GM12878 (cell line): ENCODE data around the gene MICB. TPM values are rescaled to one million over a fixed set of nuclear protein-coding genes. Genes with fewer than 3 reads are reported as not detected.

Experiments used
- ATAC-seq: fragments of 200-7000 bp; cut with Tn5 transposase; 3 replicates; pipeline ENCODE4 v1.9.1; 2020; ENCODE audit warnings: mild to moderate bottlenecking, moderate library complexity
- BruUV-seq: library from RNA; stranded (reverse); fragments of 400-500 nt; replicated peaks from 2 replicates; lab custom pipeline; 2021; lab: Mats Ljungman, UMichigan
- CTCF ChIA-PET: fragments of 300-600 bp; sonication (Branson Sonifier 250); formaldehyde crosslinking; extraction: SDS; loops from one replicate; lab custom pipeline; 2021; ENCODE audit warnings: inconsistent platforms; lab: Yijun Ruan, JAX
- POLR2A ChIA-PET: fragments of 350-600 bp; formaldehyde crosslinking; extraction: SDS; loops from one replicate; lab custom pipeline; 2021; ENCODE audit warnings: inconsistent platforms; lab: Charles Lee
- RAD21 ChIA-PET: fragments of 300-600 bp; sonication (Branson Sonifier 250); formaldehyde crosslinking; loops from one replicate; lab custom pipeline; 2023; ENCODE audit warnings: antibody characterized with exemption; ENCODE audit not compliant: unreplicated experiment; lab: Charles Lee
- SMC1A ChIA-PET: fragments of 300-600 bp; sonication (Branson Sonifier 250); formaldehyde crosslinking; loops from one replicate; lab custom pipeline; 2023; ENCODE audit not compliant: unreplicated experiment, uncharacterized antibody; lab: Charles Lee
- DNase-seq: peaks from one replicate; pipeline ENCODE4 v3.0.0-alpha.2; 2011; ENCODE audit warnings: low read depth, low spot score
- FAIRE-seq: peaks from 3 replicates; lab custom pipeline; 2011; peaks lifted over from hg19 to GRCh38; lab: Jason Lieb, UNC
- H2AFZ ChIP-seq: 2 replicates; pipeline ENCODE4 v1.6.0; 2011; ENCODE audit warnings: low read depth, low read length, control low read depth; ENCODE audit not compliant: control insufficient read depth
- H3K27ac ChIP-seq: 2 replicates; pipeline ENCODE4 v1.5.1; 2011; ENCODE audit warnings: control low read depth; ENCODE audit not compliant: control insufficient read depth, insufficient read depth
- H3K27me3 ChIP-seq, 2 experiments: replicated peaks in 1 of 2; 2 replicates each; pipeline versions ENCODE4 v1.6.0 to v1.6.1; 2011; ENCODE audit warnings: low read length in 1 of 2; ENCODE audit not compliant: control insufficient read depth in 2 of 2, insufficient read depth in 2 of 2
- H3K36me3 ChIP-seq, 2 experiments: 2 replicates each; pipeline ENCODE4 v1.5.1; 2011; ENCODE audit warnings: low read length in 1 of 2; ENCODE audit not compliant: control insufficient read depth in 2 of 2, insufficient read depth in 2 of 2
- H3K4me1 ChIP-seq: 2 replicates; pipeline ENCODE4 v1.6.1; 2011; ENCODE audit warnings: mild to moderate bottlenecking, low read length, moderate library complexity, mixed read lengths; ENCODE audit not compliant: control insufficient read depth, insufficient read depth
- H3K4me2 ChIP-seq: 2 replicates; pipeline ENCODE4 v1.6.0; 2011; ENCODE audit warnings: control low read depth; ENCODE audit not compliant: control insufficient read depth, insufficient read depth
- H3K4me3 ChIP-seq: fragments of 200-600 bp; sonication (generic); 2 replicates; pipeline ENCODE4 v1.5.1; 2016
- H3K79me2 ChIP-seq: 2 replicates; pipeline ENCODE4 v1.6.0; 2011; ENCODE audit warnings: low read length; ENCODE audit not compliant: control insufficient read depth, insufficient read depth
- H3K9ac ChIP-seq: 2 replicates; pipeline ENCODE4 v1.8.0; 2011; ENCODE audit warnings: low read length, control low read depth, mixed read lengths; ENCODE audit not compliant: control insufficient read depth, insufficient read depth
- H3K9me3 ChIP-seq: replicated peaks from 3 replicates; pipeline ENCODE4 v1.5.1; 2011; ENCODE audit warnings: mild to moderate bottlenecking, low read length; ENCODE audit not compliant: control insufficient read depth, insufficient read depth
- H4K20me1 ChIP-seq: 2 replicates; pipeline ENCODE4 v1.6.0; 2011; ENCODE audit not compliant: control insufficient read depth, insufficient read depth
- ASH2L ChIP-seq: fragments of 300-600, 200-600 bp; sonication (generic); IDR thresholded peaks from 2 replicates; pipeline ENCODE4 v1.6.1; 2017; ENCODE audit warnings: low read depth, mild to moderate bottlenecking, borderline replicate concordance
- ATF7 ChIP-seq: fragments of 450-650 bp; IDR thresholded peaks from 2 replicates; pipeline ENCODE4 v1.6.1; 2016; ENCODE audit warnings: low read depth, mild to moderate bottlenecking
- EP300 ChIP-seq, 2 experiments: fragments of 150-350 bp in 1 of 2; IDR thresholded peaks; 2 replicates each; pipeline ENCODE4 v1.6.1; 2011 to 2012; ENCODE audit warnings: low read depth in 2 of 2, low read length in 2 of 2, borderline replicate concordance in 1 of 2, improper control_type of control experiment in 1 of 2, inconsistent platforms in 1 of 2; ENCODE audit not compliant: control insufficient read depth in 1 of 2
- EZH2 ChIP-seq: IDR thresholded peaks from 2 replicates; pipeline ENCODE4 v1.6.1; 2012; ENCODE audit warnings: low read depth, mild to moderate bottlenecking, control low read depth, inconsistent platforms, low read length, borderline replicate concordance; ENCODE audit not compliant: control insufficient read depth
- GATAD2B ChIP-seq: fragments of 450-650 bp; conservative IDR thresholded peaks from 2 replicates; pipeline ENCODE4 v1.6.1; 2017; ENCODE audit warnings: low read depth, mild to moderate bottlenecking, moderate library complexity
- SPI1 ChIP-seq: IDR thresholded peaks from 2 replicates; pipeline ENCODE4 v1.6.1; 2011; ENCODE audit warnings: low read depth, mild to moderate bottlenecking, low read length, moderate library complexity, borderline replicate concordance; ENCODE audit not compliant: insufficient read depth
- SREBF1 ChIP-seq: IDR thresholded peaks from 2 replicates; pipeline ENCODE4 v1.6.1; 2012; ENCODE audit warnings: mild to moderate bottlenecking, low read length
- STAT1 ChIP-seq: fragments of 450-650 bp; conservative IDR thresholded peaks from 2 replicates; pipeline ENCODE4 v1.6.1; 2014; ENCODE audit warnings: antibody characterized with exemption, mild to moderate bottlenecking
- ZNF622 ChIP-seq: fragments of 450-650 bp; IDR thresholded peaks from 2 replicates; pipeline ENCODE4 v1.6.1; 2017; ENCODE audit warnings: mild to moderate bottlenecking, inconsistent platforms
- WGBS: methylation state at CpG from one replicate; pipeline ENCODE4 v1.1.6; 2016; ENCODE audit warnings: low lambda C conversion rate; ENCODE audit not compliant: insufficient replicate concordance, insufficient coverage; ENCODE audit errors: missing lambda C conversion rate; 5-methylcytosine and 5-hydroxymethylcytosine counted together
- in situ Hi-C: fragments of 300-500 bp; cut with MboI; formaldehyde crosslinking; loops from 9 replicates; pipeline ENCODE4 v1.14.3; 2018; ENCODE audit warnings: mixed read lengths
- intact Hi-C: fragments of 100-400 bp; cut with micrococcal nuclease; formaldehyde crosslinking; loops from one replicate; pipeline ENCODE4 v1.14.2; 2022; ENCODE audit not compliant: unreplicated experiment
- polyA plus RNA-seq, 11 experiments: library from polyadenylated mRNA; depleted of rRNA in 4 of 11; unstranded in 6 of 11; stranded (reverse) in 5 of 11; fragments of >200 nt; fragmentation: Nextera tagmentation in 4 of 11; fragmentation: Illumina TruSeq in 1 of 11; extraction: Ambion mirVana in 4 of 11; extraction: Trizol in 1 of 11; gene quantifications; 1 replicate in 1 of 11; 2 replicates in 10 of 11; pipeline versions ENCODE4 v1.2.1 to v1.2.3, GENCODE V29; 2011 to 2016; ENCODE audit warnings: inconsistent platforms in 2 of 11, missing spikeins in 2 of 11, low read depth in 1 of 11
- total RNA-seq, 4 experiments: library from RNA; depleted of rRNA in 3 of 4; stranded (reverse); fragments of >200 nt in 3 of 4; fragmentation: Illumina TruSeq in 1 of 4; extraction: Trizol in 1 of 4; gene quantifications; 2 replicates each; pipeline versions ENCODE4 v1.2.1 to v1.2.3, GENCODE V29; 2013 to 2021

Gene MICB
- total and polyA plus RNA-seq, 10 of the 15 experiments (the other 5 are each of a cell fraction or from before 2014, with no cell fraction given), result 9.0 to 37.1 (median 17.8) TPM

GRCh38 chr6:31477521-31477920 lies 20.4 kb upstream of the MICB start:
- 92% methylated on average over 4 of the region's 4 CpGs for WGBS
- H3K36me3 ChIP-seq, result peaks cover 0 to 3% of the 10 kb centered on the region in 2 experiments; a peak in 1 of 4 replicates
- H3K79me2 ChIP-seq, result no peaks in the 10 kb centered on the region
- TF ChIP-seq EZH2, result no peak
- TF ChIP-seq STAT1, result no peak
- TF ChIP-seq GATAD2B, result no peak
- no peak for TF ChIP-seq ZNF622
- TF ChIP-seq ATF7, result no peak
- CTCF ChIA-PET, result no interaction called here
- intact Hi-C loops (no loop called here), in situ Hi-C loops (no loop called here)
- H2AFZ ChIP-seq, result no peak overlapping the region
- FAIRE-seq, result no peak
- DNase-seq, result no peak
- ATAC-seq, result no peak
- peaks cover 4% of the 10 kb centered on the region; the same call in 1 of the 2 replicates for H3K4me1 ChIP-seq
- H3K4me2 ChIP-seq, result no peak overlapping the region
- BruUV-seq, result no TSS peak
- SMC1A ChIA-PET, result no interaction called here
- RAD21 ChIA-PET, result interaction anchor here (0.5 kb wide), 1 partner anchor 78 kb away, joined by 4 read pairs; no protein-coding TSS in a partner anchor
- H4K20me1 ChIP-seq, result no peaks in the 10 kb centered on the region
- H3K9me3 ChIP-seq, result no peaks in the 10 kb centered on the region
- no peak overlapping the region for H3K4me3 ChIP-seq
- H3K27ac ChIP-seq, result no peak overlapping the region
- POLR2A ChIA-PET, result no interaction called here
- no peaks in the 10 kb centered on the region for H3K27me3 ChIP-seq
- no peak overlapping the region for H3K9ac ChIP-seq

- no peaks in the 10 kb centered on the region for H3K79me2 ChIP-seq
- no peak overlapping the region for H3K27ac ChIP-seq
- peaks cover 4% of the 10 kb centered on the region; the same call in 1 of the 2 replicates for H3K4me1 ChIP-seq
- ATAC-seq (no peak), FAIRE-seq (no peak), DNase-seq (no peak)
- no peak overlapping the region for H2AFZ ChIP-seq
- in situ Hi-C loops, result no loop called here
- peaks cover 0 to 3% of the 10 kb centered on the region in 2 experiments; a peak in 1 of 4 replicates for H3K36me3 ChIP-seq
- H3K9me3 ChIP-seq, result no peaks in the 10 kb centered on the region
- CTCF ChIA-PET, result no interaction called here
- WGBS, result 39% methylated on average over 3 of the region's 3 CpGs
- BruUV-seq, result no TSS peak
- POLR2A ChIA-PET, result interaction anchor here (0.5 kb wide), 1 partner anchor 44 kb away, joined by 3 read pairs; no protein-coding TSS in a partner anchor
- no peaks in the 10 kb centered on the region for H3K27me3 ChIP-seq
- no peak overlapping the region for H3K9ac ChIP-seq
- no peaks in the 10 kb centered on the region for H4K20me1 ChIP-seq
- H3K4me2 ChIP-seq, result no peak overlapping the region
- TF ChIP-seq SREBF1 (no peak), ASH2L (no peak), EP300 (IDR thresholded peaks at IDR 0.05; ENCODE audit: borderline replicate concordance in 1 of 2, control insufficient read depth in 1 of 2, low read depth in 2 of 2, low read length in 2 of 2) (no peak), SPI1 (peak; percentile 30; the same call in 1 of the 2 replicates)
- SMC1A ChIA-PET, result no interaction called here
- RAD21 ChIA-PET, result interaction anchor here (0.5 kb wide), 1 partner anchor 79 kb away, joined by 4 read pairs; no protein-coding TSS in a partner anchor
- H3K4me3 ChIP-seq, result no peak overlapping the region
- intact Hi-C loops, result no loop called here
Measured at GRCh38 chr6:31478186-31478950, 19.6 kb upstream of the MICB start.
